Activated CD4-positive, alpha-beta T cell treated with anti-CD3 and anti-CD28 coated beads, Interleukin-2, amount 50 U/mL, for 4 hours (primary cell): ENCODE data around the gene PMEL.
"Not testable (repeated sequence)": the region's sequence is repeated elsewhere in the genome, so short reads cannot be mapped to it uniquely, and the experiment has no call there.

Experiments used
- DNase-seq, 2 experiments: peaks; one replicate each; pipeline ENCODE4 v3.0.0-alpha.2; 2020

The PMEL gene

GRCh38 chr12:55965941-55966407 lies at the start of gene PMEL:
PMEL (minus strand) TSS chr12:55966042; CDS start chr12:55966011, 31 bp downstream.
- no peak for DNase-seq

- DNase-seq, result no peak
These were observed 48.4 kb upstream of the PMEL start for GRCh38 chr12:56014205-56014604.

GRCh38 chr12:56013482-56013881 lies 47.6 kb upstream of the PMEL start:
- DNase-seq, result no peak

- DNase-seq, result no peak
These were observed 45.8 kb upstream of the PMEL start for GRCh38 chr12:56011509-56012090.

GRCh38 chr12:56010111-56010570 lies 44.3 kb upstream of the PMEL start:
- no peak for DNase-seq

- DNase-seq, result peak; percentile 65 to 66
These were observed 42.0 kb upstream of the PMEL start for GRCh38 chr12:56007564-56008559.

GRCh38 chr12:56004211-56004610 lies 38.4 kb upstream of the PMEL start:
- DNase-seq, result no peak

- DNase-seq, result not testable (repeated sequence)
These were observed 37.5 kb upstream of the PMEL start for GRCh38 chr12:56003376-56003775.

- DNase-seq, result no peak
These were observed 35.8 kb upstream of the PMEL start for GRCh38 chr12:56001487-56002100.

- not testable (repeated sequence) for DNase-seq
These were observed 34.2 kb upstream of the PMEL start for GRCh38 chr12:55999999-56000540.

- DNase-seq, result not testable (repeated sequence)
These were observed 33.7 kb upstream of the PMEL start for GRCh38 chr12:55999522-55999921.

GRCh38 chr12:55997535-55997859 lies 31.7 kb upstream of the PMEL start:
- no peak for DNase-seq

GRCh38 chr12:55996715-55997534 lies 31.1 kb upstream of the PMEL start, which contains the start of gene SUOX:
SUOX (plus strand) TSS chr12:55997276; CDS start chr12:56002222, 4,946 bp downstream.
- no peak for DNase-seq

GRCh38 chr12:55996201-55996714 lies 30.4 kb upstream of the PMEL start:
- DNase-seq, result peak; percentile 50 to 56

GRCh38 chr12:55995366-55995765 lies 29.5 kb upstream of the PMEL start:
- no peak for DNase-seq

GRCh38 chr12:55993230-55993853 lies 27.5 kb upstream of the PMEL start:
- no peak for DNase-seq

- DNase-seq, result no peak
These were observed 25.3 kb upstream of the PMEL start for GRCh38 chr12:55991110-55991509.

- not testable (repeated sequence) for DNase-seq
These were observed 20.1 kb upstream of the PMEL start for GRCh38 chr12:55985976-55986375.

GRCh38 chr12:55985341-55985740 lies 19.5 kb upstream of the PMEL start:
- no peak for DNase-seq

- no peak for DNase-seq
These were observed 19.0 kb upstream of the PMEL start for GRCh38 chr12:55984861-55985260.

- no peak for DNase-seq
These were observed 17.5 kb upstream of the PMEL start for GRCh38 chr12:55983232-55983842.
